ENCODE measurements around the gene CNN1.
"Not testable (repeated sequence)": the region's sequence is repeated elsewhere in the genome, so short reads cannot be mapped to it uniquely, and the experiment has no call there.

Gene CNN1

DNA sequence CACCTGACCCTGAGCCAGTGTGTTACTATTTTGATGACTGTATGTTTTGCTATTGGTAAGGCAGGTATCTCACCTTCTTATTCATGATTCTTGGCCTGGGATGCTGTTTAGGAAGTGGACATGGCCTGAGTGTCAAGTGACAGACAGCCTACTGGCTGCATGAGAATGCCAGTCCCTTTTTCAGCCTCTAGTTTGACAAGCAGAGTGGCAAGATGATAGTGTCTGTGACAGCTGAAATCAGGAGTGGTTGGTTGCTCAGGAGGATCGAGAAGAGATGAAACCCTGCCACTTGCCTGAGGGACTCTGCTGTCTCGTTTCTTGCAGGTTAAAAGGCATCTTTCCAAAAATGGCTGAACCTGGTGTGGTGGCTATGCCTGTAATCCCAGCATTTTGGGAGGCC is 27.5 kb downstream of the CNN1 start:
- Histone ChIP-seq H3K9me3 (ENCODE audit: control insufficient read depth, insufficient read depth, low read length) (no peaks in the 10 kb centered on the region), H3K36me3 (ENCODE audit: insufficient read depth, low read length) (no peaks in the 10 kb centered on the region), H3K4me1 (ENCODE audit: insufficient read depth, low read length) (no peaks in the 10 kb centered on the region), H3K9ac (ENCODE audit: low read depth, low read length) (no peak overlapping the region)

- Histone ChIP-seq H3K9me3 (ENCODE audit: control insufficient read depth, insufficient read depth, low read length) (no peaks in the 10 kb centered on the region), H3K9ac (ENCODE audit: low read depth, low read length) (no peak overlapping the region), H3K36me3 (ENCODE audit: insufficient read depth, low read length) (no peaks in the 10 kb centered on the region), H3K4me1 (ENCODE audit: insufficient read depth, low read length) (no peaks in the 10 kb centered on the region)
Measured at GRCh38 chr19:11570039-11570462, 31.4 kb downstream of the CNN1 start.

GRCh38 chr19:11573354-11573753 is 34.7 kb downstream of the CNN1 start:
- not testable (repeated sequence) for H3K4me1 ChIP-seq (ENCODE audit: insufficient read depth, low read length); H3K36me3 ChIP-seq (ENCODE audit: insufficient read depth, low read length); H3K9ac ChIP-seq (ENCODE audit: low read depth, low read length); H3K9me3 ChIP-seq (ENCODE audit: control insufficient read depth, insufficient read depth, low read length)

DNA sequence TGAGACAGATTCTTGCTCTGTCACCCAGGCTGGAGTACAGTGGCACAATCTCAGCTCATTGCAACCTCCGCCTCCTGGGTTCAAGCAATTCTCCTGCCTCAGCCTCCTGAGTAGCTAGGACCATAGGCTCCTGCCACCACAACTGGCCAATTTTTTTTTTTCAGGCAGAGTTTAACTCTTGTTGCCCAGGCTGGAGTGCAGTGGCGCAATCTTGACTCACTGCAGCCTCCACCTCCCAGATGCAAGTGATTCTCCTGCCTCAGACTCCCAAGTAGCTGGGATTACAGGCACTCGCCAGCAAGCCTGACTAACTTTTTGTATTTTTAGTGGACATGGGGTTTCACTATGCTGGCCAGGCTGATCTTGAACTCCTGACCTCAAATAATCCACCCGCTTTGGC is 35.1 kb downstream of the CNN1 start:
- not testable (repeated sequence) for H3K9ac ChIP-seq (ENCODE audit: low read depth, low read length); H3K4me1 ChIP-seq (ENCODE audit: insufficient read depth, low read length); H3K9me3 ChIP-seq (ENCODE audit: control insufficient read depth, insufficient read depth, low read length); H3K36me3 ChIP-seq (ENCODE audit: insufficient read depth, low read length)

DNA sequence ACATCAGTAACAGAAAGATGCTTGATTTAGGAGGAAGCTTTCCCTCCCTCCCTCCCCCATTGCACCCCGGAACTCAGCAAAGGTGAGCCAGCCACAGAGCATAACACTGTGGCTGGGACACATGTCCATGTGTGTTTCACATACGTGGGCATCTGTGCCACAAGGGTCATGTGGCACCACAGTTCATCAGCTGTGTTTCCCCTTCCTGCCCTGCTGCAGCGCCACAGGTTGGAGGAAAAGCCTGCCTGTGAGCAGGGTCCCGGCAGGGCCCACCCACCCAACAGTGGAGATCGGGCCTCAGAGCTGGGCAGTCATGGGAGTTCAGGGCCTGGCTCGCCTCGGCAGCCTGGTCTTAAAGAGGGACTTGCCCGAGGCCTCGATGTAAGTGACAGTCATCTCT is 36.0 kb downstream of the CNN1 start:
- H3K4me1 ChIP-seq (ENCODE audit: insufficient read depth, low read length): peaks cover 5% of the 10 kb centered on the region
- H3K9me3 ChIP-seq (ENCODE audit: control insufficient read depth, insufficient read depth, low read length): no peaks in the 10 kb centered on the region
- H3K9ac ChIP-seq (ENCODE audit: low read depth, low read length): no peak overlapping the region
- no peaks in the 10 kb centered on the region for H3K36me3 ChIP-seq (ENCODE audit: insufficient read depth, low read length)

DNA sequence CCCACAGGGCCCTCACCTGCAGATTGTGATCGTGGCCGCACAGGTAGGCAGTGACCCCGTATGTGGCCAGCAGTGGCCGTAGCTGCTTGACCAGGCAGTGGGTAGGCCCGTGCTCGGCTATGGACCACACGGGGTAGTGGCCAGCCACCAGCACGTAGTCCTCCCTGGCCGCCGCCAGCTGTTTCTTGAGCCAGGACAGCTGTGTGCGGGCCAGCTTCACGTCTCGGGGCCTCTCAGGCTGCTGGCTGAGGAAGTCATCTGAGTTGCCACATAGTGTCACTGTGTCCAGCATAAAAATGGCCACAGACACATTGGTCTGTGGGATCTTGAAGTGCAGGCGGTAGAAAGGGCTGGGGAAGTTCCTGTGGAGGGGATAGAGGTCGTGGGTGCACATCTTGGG is 37.6 kb downstream of the CNN1 start:
- H3K9me3 ChIP-seq (ENCODE audit: control insufficient read depth, insufficient read depth, low read length): no peaks in the 10 kb centered on the region
- H3K4me1 ChIP-seq (ENCODE audit: insufficient read depth, low read length): peaks cover 5% of the 10 kb centered on the region
- H3K9ac ChIP-seq (ENCODE audit: low read depth, low read length): no peak overlapping the region

GRCh38 chr19:11577451-11578257 is 39.0 kb downstream of the CNN1 start, which contains the start of gene ACP5:
Gene ACP5 (minus strand): TSS chr19:11577645. CDS start chr19:11577317, 328 bp downstream.
- peaks cover 5% of the 10 kb centered on the region for H3K4me1 ChIP-seq (ENCODE audit: insufficient read depth, low read length)
- H3K9me3 ChIP-seq (ENCODE audit: control insufficient read depth, insufficient read depth, low read length): no peaks in the 10 kb centered on the region
- H3K36me3 ChIP-seq (ENCODE audit: insufficient read depth, low read length): no peaks in the 10 kb centered on the region
- H3K9ac ChIP-seq (ENCODE audit: low read depth, low read length): peak within 1 kb of the TSS; percentile 21; the same call in 1 of the 2 replicates

More for the DNA sequence above, 37.6 kb downstream of the CNN1 start:
- H3K36me3 ChIP-seq (ENCODE audit: insufficient read depth, low read length): no peaks in the 10 kb centered on the region

GRCh38 chr19:11578258-11579142 is 39.8 kb downstream of the CNN1 start:
- Histone ChIP-seq H3K9ac (ENCODE audit: low read depth, low read length) (peak overlapping the region; percentile 21; the same call in 1 of the 2 replicates), H3K9me3 (ENCODE audit: control insufficient read depth, insufficient read depth, low read length) (no peaks in the 10 kb centered on the region), H3K4me1 (ENCODE audit: insufficient read depth, low read length) (peaks cover 5% of the 10 kb centered on the region), H3K36me3 (ENCODE audit: insufficient read depth, low read length) (no peaks in the 10 kb centered on the region)

DNA sequence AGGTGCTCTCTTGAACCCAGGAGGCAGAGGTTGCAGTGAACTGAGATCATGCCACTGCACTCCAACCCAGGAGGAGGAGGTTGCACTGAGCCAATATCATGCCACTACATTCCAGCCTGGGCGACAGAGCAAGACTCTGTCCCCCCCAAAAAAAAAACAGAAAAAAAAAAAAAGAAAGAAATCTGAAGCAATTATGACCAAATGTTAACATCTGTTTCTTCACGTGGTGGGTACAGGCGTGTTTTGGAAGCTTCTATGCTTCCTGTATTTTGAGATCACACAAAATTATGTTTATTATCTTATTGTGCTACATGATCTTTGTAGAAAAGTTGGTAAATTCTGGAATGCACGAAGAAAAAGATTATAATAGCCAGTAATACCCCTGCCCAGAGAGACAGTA is 41.5 kb downstream of the CNN1 start:
- Histone ChIP-seq H3K9ac (ENCODE audit: low read depth, low read length) (no peak overlapping the region), H3K36me3 (ENCODE audit: insufficient read depth, low read length) (no peaks in the 10 kb centered on the region), H3K9me3 (ENCODE audit: control insufficient read depth, insufficient read depth, low read length) (no peaks in the 10 kb centered on the region), H3K4me1 (ENCODE audit: insufficient read depth, low read length) (peaks cover 5% of the 10 kb centered on the region)

DNA sequence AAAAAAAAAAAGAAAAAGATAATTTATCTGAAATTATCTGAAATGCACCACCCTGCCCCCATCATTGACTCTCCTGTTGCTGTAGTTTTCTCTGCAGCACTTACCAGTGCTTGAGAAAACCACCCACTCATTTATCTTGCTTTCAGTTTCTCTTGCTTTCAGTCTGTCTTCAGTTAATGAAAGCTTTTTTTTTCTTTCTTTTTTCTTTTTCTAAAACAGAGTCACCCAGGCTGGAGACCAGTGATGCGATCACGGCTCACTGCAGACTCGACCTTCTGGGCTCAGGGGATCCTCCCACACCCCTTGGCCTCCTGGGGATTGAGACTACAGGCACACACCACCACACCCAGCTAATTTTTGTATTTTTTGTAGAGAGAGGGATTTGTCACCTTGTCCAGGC is 43.1 kb downstream of the CNN1 start:
- Histone ChIP-seq H3K36me3 (ENCODE audit: insufficient read depth, low read length) (no peaks in the 10 kb centered on the region), H3K9ac (ENCODE audit: low read depth, low read length) (no peak overlapping the region), H3K4me1 (ENCODE audit: insufficient read depth, low read length) (peaks cover 5% of the 10 kb centered on the region), H3K9me3 (ENCODE audit: control insufficient read depth, insufficient read depth, low read length) (no peaks in the 10 kb centered on the region)

GRCh38 chr19:11586331-11586730 is 47.7 kb downstream of the CNN1 start:
- Histone ChIP-seq H3K9me3 (ENCODE audit: control insufficient read depth, insufficient read depth, low read length) (no peaks in the 10 kb centered on the region), H3K4me1 (ENCODE audit: insufficient read depth, low read length) (no peaks in the 10 kb centered on the region), H3K9ac (ENCODE audit: low read depth, low read length) (no peak overlapping the region), H3K36me3 (ENCODE audit: insufficient read depth, low read length) (no peaks in the 10 kb centered on the region)

- no peak overlapping the region for H3K9ac ChIP-seq (ENCODE audit: low read depth, low read length)
- H3K36me3 ChIP-seq (ENCODE audit: insufficient read depth, low read length): no peaks in the 10 kb centered on the region
- no peaks in the 10 kb centered on the region for H3K9me3 ChIP-seq (ENCODE audit: control insufficient read depth, insufficient read depth, low read length)
- no peaks in the 10 kb centered on the region for H3K4me1 ChIP-seq (ENCODE audit: insufficient read depth, low read length)
Measured at GRCh38 chr19:11587302-11587974, 48.8 kb downstream of the CNN1 start.

- Histone ChIP-seq H3K9me3 (ENCODE audit: control insufficient read depth, insufficient read depth, low read length) (no peaks in the 10 kb centered on the region), H3K9ac (ENCODE audit: low read depth, low read length) (no peak overlapping the region), H3K4me1 (ENCODE audit: insufficient read depth, low read length) (no peaks in the 10 kb centered on the region), H3K36me3 (ENCODE audit: insufficient read depth, low read length) (no peaks in the 10 kb centered on the region)
Measured at GRCh38 chr19:11587975-11588631, 49.5 kb downstream of the CNN1 start.

DNA sequence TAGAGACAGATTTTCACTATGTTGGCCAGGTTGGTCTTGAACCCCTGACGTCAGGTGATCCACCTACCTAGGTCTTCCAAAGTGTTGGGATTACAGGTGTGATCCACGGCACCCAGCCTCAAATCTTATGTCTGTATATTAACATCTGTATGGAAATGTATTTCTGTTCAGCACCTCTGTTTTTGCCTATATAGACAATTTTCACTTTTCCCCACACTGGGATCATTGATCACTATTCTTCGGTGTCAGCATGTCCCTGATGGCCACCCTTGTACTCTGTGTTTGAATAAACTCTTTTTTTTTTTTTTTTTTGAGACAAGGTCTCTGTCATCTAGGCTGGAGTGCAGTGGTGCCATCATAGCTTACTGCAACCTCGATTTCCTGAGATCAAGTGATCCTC is 55.4 kb downstream of the CNN1 start:
- 0 out of 2 replicates have a peak, but pooled peaks cover 1% of the 10 kb centered on the region for H3K36me3 ChIP-seq (ENCODE audit: insufficient read depth, low read length)
- H3K9me3 ChIP-seq (ENCODE audit: control insufficient read depth, insufficient read depth, low read length): no peaks in the 10 kb centered on the region
- H3K9ac ChIP-seq (ENCODE audit: low read depth, low read length): no peak overlapping the region
- no peaks in the 10 kb centered on the region for H3K4me1 ChIP-seq (ENCODE audit: insufficient read depth, low read length)
